HuH-7.5 (cell line): ENCODE measurements around the gene ZNF385C.

Source experiments
- DNase-seq: peaks from one replicate; pipeline ENCODE4 v3.0.0; 2011; ENCODE audit warnings: low spot score

Gene ZNF385C

DNA sequence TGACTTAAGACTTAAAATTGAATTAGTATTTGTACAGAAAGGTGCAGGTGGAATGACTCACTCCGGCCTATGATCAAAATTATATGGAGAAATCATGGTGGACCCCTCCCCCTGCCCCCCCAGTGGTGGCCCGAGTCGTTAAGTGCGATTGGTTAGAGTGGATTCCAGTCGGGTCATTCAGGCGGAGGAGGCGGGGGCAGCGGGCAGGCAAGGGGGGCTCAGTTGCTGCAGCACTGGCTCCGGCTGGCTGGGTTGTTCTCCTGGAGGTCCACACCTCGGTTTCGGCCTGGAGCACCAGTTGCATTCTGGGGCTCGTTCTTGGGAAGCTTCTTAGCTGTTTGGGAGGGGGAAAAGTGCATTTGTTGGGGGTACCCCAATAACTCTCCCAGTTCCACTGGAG lies 27.3 kb upstream of the ZNF385C start:
- DNase-seq: no peak

DNA sequence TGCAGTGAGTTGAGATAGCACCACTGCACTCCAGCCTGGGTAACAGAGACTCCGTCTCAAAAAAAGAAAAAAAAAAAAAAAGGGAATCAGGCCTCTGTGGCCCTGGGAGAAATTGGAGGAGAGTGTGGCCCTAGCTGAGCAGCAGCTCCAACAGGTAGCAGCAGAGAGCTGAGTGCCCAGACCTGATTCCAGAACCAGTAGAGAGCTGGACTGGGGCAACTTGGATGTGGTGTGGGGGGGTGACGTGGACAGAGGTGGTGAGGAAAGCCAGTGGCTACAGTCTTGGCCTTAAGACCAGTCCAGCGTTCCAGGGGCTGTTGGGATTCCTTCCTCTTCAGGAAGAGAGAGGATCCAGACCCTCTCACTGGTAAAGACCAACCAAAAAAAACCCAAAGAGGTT lies 26.0 kb upstream of the ZNF385C start:
- DNase-seq: no peak

DNA sequence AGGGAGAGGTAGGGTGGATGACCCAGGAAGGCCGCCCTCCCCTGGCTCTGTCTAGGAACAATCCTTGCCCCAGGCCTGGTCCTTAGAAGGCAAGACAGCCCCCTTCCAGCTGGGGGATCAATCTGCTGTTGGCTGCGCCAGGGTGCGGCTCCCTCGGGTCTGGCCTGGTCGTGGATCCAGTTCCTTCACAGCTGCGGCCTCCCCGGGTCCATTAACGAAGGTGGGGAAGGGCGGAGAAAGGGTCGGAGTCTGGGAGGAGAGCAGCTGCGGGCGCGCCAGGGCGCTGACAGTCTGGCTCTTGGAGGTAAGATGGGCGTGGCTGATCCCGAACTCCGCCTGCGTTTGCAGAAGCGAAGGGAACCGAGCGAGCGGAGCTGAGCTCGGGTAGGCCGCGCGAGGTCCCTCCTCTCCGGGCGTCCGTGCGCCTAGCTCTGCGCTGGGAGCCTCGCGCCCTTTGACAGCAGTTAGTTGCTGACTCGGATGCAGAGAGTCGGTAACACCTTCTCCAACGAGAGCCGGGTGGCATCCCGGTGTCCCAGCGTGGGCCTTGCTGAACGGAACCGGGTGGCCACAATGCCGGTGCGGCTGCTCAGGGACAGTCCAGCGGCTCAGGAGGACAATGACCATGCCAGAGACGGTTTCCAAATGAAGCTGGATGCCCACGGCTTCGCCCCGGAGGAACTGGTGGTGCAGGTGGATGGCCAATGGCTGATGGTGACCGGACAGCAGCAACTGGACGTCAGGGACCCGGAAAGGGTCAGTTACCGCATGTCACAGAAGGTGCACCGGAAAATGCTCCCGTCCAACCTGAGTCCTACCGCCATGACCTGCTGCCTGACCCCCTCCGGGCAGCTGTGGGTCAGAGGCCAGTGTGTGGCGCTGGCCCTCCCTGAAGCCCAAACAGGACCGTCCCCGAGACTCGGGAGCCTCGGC lies 24.4 kb upstream of the ZNF385C start, which contains the start of gene HSPB9:
Gene HSPB9, plus strand, starts transcription at position 434 of the 933 bp plus-strand sequence. Its CDS starts 47 bp downstream, at position 481.
- DNase-seq: no peak

DNA sequence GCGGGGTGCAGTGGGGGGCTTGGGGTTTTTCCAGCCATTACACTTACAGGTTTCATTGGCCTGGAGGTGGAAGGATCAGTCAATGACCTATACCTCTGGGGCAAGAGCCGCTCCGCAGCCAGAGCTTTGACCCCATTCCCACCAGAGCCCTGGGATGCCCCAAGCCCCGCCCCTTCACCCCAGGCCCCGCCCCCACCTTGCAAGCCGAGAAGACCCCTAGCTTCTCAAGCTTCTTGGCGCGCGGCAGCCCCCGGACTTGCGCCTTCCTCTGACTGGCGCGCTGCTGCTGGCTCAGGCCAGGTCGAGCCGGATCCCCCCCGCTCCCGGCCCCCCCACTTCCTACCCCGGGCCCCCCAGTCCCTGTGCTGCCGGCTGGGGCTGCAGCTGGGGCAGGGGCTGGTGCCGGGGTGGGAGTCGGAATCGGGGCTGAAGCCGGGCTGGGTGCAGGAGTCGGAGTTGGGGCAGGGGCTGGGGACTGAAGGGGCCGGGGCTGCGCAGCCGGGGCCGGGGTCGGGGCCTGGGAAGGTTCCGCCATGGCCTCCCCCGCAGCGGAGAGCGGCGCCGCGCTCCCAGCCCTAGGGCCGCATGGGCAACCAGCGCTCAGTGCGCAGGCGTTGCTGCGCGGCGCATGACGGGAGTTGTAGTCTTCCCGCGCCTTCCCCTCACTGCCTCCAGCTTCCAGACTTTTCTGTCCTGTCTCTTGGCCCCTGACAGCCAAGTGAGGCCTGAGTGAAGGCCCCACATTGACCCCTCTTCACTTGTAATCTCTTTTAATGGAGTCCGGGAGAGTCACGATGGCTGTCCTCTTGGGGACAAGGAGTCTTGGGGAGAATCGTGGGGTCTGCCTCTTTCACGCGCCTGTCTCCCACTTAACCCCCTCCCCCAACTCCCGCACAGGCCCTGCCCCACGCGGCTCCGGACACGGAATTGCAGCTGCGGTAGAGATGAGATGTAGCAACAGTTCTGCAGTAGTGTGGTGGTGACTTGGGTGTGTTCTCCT lies 22.8 kb upstream of the ZNF385C start, which contains the start of gene KAT2A:
Gene KAT2A, minus strand, starts transcription at position 598 of the 1,000 bp plus-strand sequence. Its CDS starts 63 bp downstream, at position 535.
- peak; percentile 96 for DNase-seq

DNA sequence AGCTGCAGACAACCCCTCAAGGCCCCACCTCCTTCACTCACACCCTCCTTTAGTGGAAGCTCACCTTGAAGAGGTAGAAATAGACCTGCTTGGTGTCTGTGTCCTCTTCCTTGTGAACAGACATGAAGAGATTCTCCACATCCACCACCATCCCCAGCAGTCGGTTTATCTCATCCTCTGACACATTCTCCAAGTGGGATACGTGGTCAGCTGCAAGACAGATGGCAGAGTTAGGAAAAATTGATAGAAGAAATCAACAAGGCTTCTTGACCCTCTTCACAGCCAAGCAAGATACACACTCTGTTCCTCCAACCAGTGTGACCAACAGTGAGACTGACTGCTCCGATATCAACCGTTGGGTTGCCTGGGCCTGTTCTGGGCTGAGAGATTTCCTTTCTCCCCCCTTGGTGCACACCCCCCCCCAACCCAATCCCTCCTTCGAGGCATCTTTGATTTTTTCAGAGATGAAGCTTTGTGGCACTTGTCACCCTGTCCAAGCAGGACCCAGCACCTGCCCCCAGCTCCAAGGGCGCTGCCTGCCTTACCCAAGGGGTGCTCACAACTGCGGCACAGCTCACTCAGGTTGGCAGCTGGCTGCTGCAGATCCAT lies 22.0 kb upstream of the ZNF385C start:
- no peak for DNase-seq

DNA sequence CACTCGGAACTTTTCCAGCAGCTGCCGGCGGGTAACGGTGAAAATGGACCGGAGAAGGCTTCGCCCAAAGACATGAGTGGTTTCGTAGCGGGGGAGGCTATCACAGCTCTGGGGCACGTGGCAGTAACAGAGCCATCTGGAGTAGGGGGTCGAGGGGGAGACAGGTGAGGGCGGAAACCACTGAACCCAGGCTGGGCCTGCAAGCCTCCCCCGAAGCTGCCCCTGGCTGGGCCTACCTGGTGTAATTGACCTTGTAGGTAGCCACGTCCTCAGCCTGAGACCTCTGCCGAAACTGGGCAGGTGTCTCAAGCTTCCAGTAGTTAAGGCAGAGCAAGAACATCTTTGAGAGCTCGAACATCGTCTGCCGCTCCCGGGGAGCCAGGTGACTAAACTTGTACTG lies 21.0 kb upstream of the ZNF385C start:
- no peak for DNase-seq

DNA sequence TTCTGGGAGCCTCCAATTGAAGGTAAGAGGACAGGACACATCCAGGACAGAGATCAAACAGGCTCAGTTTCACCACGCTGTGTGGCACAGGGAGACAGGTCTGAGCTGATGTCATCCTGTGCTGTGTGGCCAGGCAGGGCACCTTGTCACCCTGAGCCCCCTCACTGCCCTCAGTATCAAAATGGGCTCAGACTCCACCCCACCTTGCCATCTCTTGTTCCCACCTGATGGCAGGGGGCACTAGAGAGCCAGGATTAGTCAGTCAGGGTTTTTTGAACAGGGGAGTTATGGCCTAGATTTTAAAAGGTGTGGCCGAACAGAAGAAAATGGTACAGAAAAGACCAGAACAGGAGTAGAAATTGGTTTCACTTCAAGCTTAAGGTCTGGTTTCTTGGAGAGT lies 20.3 kb upstream of the ZNF385C start:
- DNase-seq: peak; percentile 58

DNA sequence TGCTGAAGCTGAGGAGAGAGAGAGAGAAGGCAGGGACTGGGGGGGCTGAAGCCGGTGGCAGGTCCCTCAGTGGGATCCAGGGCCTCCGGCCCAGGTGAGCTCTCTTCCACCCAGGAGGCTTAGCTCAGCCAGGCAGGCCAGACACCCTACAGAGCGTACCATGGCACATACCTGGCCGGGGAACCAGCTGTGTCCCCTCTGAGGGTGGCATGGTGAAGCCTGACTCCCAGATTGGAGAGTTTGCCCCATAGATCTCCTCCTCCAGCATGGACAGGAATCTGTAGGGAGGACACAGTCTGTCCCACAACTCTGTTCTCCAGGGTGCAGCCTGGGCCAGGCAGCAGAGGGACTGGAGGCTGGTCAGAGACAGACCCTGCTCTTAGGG lies 19.8 kb upstream of the ZNF385C start:
- no peak for DNase-seq

DNA sequence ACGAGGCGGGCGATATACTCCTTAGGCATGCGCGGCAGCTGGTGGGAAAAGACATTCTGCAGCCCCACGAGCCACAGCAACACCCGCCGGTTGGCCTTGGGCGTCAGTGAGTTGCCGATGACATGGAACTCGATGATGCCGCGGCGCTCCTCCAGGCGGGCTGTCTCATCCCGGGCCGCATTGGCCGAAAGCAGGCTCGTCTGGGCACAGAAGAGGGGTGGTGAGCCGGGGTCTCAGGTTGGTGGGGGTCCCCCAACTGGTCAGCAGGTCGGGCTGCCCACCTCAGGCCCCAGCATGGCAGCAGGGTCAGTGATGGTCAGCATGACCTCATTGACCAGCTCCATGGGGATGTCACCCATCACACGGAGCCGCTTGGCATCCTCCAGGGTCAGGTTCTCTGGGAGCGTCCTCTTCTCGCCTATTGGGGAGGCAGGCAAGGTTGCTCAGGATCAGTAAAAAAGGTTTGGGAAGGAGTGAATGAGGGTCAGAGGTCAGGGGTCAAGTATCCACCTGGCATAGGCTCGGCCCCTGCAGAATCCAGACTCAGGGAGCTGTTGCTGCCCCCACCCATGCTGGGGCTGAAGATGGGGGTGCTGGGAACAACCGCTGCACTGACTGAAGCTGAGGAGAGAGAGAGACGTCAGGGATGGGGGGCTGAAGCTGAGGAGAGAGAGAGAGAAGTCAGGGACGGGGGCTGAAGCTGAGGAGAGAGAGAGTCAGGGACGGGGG lies 19.3 kb upstream of the ZNF385C start:
- DNase-seq: no peak

DNA sequence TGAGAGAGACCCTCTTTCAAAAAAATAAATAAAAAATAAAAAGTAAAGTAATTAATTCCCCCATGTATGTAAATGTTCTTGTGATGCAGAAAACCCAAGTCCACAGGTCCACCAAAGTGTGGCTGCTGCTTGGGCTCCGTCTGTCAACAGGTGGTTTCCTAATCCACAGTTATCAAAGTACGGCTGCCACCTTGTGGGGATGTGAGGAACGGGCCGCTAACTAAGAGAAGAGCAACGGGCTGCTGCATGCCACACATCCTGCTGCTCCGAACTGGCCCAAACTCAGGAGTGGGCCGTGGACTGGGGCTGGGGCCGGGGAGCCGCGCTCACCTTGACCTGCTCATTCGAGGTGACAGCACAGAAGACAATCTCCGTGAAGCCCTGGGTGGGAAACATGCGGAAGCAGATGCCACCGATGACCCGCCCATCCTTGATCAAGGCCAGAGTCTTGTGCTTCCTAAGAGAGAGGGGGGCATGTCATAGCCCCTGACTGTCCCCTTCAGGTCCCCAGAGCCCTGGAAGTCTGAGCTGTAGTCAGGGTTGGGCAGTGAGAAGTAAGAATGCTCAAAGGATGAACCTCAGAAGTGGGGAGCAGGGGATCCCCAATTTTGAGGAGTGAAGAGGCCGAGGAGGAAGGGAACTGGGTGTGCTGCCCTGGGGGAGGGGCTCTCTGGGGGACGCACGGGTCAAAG lies 18.6 kb upstream of the ZNF385C start:
- peak; percentile 84 for DNase-seq

DNA sequence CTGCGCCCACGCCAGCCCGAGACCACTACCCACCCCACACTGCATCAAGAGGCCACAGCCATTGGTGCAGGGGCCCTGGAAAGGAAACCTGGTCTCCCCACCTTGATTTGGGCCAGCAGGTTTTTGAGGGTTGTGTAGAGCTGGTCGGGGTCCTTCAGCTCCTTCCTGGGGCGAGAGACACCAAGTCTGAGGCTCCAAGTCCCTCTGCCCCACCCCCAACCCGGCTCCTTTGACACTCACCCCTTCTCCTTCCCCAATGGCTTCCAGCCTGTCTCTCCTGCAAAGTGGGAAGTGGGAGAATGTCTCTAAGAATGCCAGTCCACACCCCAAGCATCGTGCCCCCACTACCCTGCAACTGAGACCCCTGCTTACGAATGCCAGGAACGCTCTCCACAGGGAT lies 15.8 kb upstream of the ZNF385C start:
- DNase-seq: no peak

DNA sequence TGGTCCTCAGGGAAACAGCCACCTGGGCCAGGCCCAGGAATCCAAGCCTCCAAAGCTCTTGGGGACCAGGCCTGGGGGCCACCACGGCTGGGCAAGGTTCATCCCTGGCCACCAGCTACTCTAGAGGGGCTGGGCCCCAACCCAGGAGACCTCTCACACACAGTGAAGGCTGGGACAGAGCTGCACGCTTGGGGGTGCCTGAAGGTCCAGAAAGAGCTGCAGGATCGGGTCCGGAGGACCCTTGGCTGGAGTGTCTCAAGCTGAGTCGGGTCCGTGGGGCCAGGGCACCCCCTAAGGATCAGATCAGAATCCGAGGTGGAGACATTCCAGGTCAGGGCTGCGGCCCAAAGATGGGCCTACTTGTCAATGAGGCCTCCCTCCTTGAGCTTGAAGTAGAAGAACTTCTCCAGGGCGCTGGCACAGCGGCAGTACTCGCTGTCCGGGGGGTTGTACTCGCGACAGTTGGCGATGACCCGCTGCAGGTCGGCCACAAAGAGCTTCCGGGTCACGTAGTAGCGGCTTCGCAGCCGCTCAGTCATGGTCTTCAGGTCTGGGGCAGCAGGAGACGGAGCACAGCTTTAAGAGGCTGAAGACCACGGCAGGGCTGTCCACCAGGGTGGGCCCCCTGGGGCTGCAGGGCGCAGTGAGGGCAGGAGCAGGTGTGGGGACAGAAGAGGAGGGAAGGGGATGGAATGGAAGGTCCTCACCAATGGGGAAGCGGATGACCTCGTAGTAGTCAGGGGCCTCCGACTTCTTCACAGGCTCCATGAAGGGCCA lies 15.2 kb upstream of the ZNF385C start:
- no peak for DNase-seq

DNA sequence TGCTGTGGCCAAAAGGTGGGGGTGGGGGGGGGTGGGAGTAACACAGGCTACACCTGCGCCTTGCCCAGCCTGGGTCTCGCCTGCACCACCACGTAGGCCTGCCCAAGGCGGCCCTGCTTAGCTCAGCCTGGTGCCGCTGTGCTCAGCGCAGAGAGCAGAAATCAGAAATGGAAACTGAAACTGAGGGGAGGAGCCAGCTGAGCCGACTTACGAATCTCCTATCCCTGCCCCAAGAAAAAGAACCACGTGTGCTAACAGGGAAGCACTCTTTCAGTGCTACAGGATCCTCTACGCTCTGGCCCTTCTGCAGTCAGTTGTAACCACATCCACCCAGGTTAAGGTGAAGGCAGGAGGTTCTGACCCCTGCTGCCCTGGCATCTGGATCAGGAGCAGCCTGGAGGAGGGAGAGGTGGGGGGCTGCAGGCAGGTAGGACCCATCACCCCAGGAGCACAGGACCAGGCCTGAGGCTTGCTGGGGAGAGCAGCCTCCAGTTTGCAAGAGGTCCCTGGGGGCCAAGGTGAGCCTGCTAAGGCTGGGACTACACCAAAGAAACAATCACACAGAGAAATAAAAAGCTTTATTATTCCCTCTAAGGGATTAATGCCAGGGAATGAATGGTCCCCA lies 14.4 kb upstream of the ZNF385C start, which contains the start of gene DHX58:
Gene DHX58, minus strand, starts transcription at position 163 of the 625 bp plus-strand sequence. CDS start 822 bp downstream, outside the sequence.
- DNase-seq: no peak

DNA sequence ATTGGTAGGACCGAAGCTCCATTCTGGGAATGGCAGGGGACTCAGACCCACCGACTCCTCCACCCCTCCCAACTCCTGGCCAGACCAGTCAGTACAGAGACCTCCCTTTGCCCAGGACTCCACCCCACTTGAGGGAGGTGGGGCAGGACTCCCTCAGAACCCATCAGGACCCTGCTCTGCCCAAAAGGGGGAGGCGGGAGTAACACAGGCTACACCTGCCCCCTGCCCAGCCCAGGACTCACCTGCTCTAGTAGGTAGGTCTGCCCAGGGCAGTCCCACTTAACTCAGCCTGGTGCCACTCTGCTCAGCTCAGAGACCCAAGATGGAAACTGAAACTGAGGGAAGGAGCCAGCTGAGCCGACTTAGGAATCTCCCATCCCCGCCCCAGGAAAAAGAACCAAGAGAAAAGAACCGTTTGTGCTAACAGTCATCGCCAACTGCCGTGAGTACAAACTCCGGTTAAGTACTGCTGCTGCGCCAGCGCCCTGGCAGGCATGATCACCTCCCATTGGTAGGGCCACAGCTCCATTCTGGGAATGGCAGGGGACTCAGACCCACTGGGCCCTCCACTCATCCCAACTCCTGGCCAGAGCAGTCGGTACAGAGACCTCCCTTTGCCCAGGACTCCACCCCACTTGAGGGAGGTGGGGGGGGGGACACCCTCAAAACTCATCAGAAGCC lies 13.7 kb upstream of the ZNF385C start:
- no peak for DNase-seq

DNA sequence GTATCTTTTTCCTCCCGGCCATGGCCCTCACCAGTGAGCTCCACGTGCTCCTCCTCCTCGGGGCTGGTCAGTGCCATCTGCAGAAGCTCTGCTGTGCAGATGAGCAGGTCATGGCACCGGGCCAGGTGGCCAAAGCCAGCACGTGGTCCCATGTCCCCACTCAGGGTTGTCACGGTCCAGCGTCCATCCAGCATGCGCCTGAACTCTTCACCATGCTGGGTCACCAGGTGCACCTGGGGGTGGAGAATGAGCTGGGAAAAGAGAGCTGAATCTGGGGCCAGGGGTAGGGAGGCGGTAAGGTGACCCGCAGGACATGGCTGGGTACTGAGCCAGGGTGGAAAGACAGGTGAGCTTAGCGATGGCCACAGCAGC lies 13.0 kb upstream of the ZNF385C start:
- no peak for DNase-seq

DNA sequence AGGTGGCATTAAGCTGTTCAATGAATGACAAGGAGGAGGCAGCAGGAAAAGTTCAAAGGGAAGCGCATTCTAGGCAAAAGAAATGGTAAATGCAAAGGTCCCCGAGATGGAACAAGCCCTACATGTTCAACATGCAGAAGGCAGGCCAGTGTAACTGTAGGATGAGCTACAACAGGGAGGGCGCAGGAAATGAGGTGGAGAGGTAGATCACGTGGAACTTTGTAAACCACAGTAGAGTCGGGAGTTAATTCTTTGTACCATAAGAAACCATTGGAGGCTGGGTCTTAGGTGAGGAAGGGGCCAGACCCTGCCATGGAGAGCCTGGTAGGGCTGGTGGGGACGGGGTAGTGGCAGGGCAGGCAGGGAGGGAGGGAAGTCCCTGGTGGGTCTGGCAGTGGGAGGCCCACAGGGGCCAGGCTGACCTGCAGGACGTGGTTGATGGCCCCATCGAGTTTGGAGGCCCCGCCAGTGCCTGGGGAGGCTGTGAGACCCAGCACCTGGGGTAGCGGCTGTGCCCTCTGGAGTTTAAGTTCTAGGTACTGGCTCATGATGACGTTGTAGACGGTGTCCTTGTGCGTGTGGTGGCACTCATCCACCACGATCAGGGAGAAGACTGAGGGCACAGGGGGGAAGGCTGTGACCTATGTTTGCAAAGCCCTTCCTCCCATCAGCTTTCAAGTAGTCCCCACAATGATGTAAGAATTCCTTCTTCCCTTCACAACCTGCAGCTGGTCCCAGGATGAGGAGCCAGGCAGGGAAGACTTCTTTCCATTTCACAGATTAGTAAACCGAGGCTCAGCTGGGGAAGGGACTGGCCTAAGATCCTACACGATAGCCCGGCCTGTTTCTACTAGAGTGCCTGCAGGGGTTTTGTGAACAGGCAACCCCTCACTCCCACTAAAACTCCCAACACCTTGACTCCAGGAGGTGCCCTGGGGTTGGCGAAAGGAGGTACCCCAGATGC lies 12.3 kb upstream of the ZNF385C start:
- DNase-seq: no peak

DNA sequence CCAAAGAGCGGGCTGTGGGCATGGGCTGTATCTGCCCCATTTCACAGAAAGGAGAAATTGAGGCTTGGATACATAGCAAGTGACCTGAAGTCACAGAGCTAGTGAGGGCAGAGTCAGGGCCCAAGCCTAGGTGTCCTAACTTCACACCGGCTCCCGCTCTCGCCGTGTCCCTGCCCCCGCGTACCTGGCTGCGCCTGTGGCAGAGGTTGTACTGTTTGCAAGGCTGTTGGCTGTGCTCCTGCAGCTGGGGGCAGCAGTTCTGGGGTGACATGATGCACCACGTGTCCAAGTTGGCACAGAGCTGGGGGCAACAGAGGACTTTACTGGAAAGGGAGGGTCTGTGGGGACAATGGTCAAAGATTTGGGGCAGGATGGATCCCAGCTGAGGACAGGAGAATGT lies 10.8 kb upstream of the ZNF385C start:
- no peak for DNase-seq
